SK-N-MC (cell line): ENCODE results near the gene COL13A1.

Experiments
- DNase-seq: peaks from one replicate; pipeline ENCODE4 v3.0.0-alpha.2; 2011; ENCODE audit warnings: low read depth, low spot score
- H3K27ac ChIP-seq: fragments of 200-600 bp; sonication (generic); 2 replicates; pipeline ENCODE4 v1.5.1; 2016; ENCODE audit warnings: mixed run types
- H3K36me3 ChIP-seq: fragments of 200-600 bp; sonication (generic); 2 replicates; pipeline ENCODE4 v1.6.1; 2017; ENCODE audit warnings: antibody characterized with exemption, low read length, mixed read lengths; ENCODE audit not compliant: insufficient read depth
- H3K4me3 ChIP-seq: fragments of 200-600 bp; sonication (generic); 2 replicates; pipeline ENCODE4 v1.5.1; 2016
- H3K9ac ChIP-seq: fragments of 200-600 bp; sonication (generic); 2 replicates; pipeline ENCODE4 v1.8.0; 2017; ENCODE audit warnings: mixed run types, mixed read lengths; ENCODE audit not compliant: insufficient read length
- H3K9me3 ChIP-seq: fragments of 200-600 bp; sonication (generic); 2 replicates; pipeline ENCODE4 v1.6.1; 2017; ENCODE audit warnings: low read depth, mild to moderate bottlenecking, antibody characterized with exemption, low read length, moderate library complexity, mixed read lengths
- EZH2 ChIP-seq: fragments of 200-600 bp; sonication (generic); IDR thresholded peaks from one replicate; pipeline ENCODE4 v1.6.1; 2017; ENCODE audit warnings: antibody characterized with exemption
- FOXP2 ChIP-seq: optimal IDR thresholded peaks from 2 replicates; pipeline ENCODE3; 2011; ENCODE audit warnings: mild to moderate bottlenecking, moderate library complexity; ENCODE audit not compliant: insufficient read depth; ENCODE audit errors: extremely low read length, control extremely low read depth
- POLR2AphosphoS5 ChIP-seq: IDR thresholded peaks from 2 replicates; pipeline ENCODE4 v1.6.1; 2012; ENCODE audit warnings: mild to moderate bottlenecking, low read depth, low read length, borderline replicate concordance

Gene COL13A1

GRCh38 chr10:69980672-69981071, 179.0 kb downstream of the COL13A1 start:
- Histone ChIP-seq H3K27ac (no peak overlapping the region), H3K9me3 (no peaks in the 10 kb centered on the region), H3K36me3 (no peaks in the 10 kb centered on the region), H3K9ac (no peak overlapping the region), H3K4me3 (no peak overlapping the region)
- DNase-seq = no peak
- TF ChIP-seq FOXP2 (no peak), POLR2AphosphoS5 (no peak), EZH2 (no peak)

DNA sequence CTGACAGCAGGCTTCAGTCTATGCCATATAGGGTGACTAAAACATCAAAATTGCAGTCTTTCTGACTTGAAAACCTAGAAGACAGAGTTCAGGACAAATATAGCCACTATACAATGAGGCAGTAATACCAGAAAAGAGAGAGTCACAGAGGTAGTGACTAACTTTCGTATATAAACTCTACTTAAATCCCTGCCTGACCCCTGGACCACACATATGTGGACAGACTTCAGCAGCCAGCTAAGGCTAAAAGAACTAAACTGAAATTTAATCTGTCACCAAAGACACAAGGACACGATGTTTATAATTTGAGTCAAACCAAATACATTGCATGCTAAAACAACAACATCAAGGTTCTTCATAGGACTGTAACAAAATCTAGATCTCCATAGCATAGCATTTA, 186.4 kb downstream of the COL13A1 start:
- TF ChIP-seq FOXP2 (no peak), EZH2 (no peak), POLR2AphosphoS5 (no peak)

GRCh38 chr10:69991151-69991550, 189.4 kb downstream of the COL13A1 start:
- no peaks in the 10 kb centered on the region for H3K9me3 ChIP-seq
- TF ChIP-seq EZH2 (no peak), POLR2AphosphoS5 (no peak), FOXP2 (no peak)
- no peak overlapping the region for H3K4me3 ChIP-seq
- no peak overlapping the region for H3K27ac ChIP-seq
- no peaks in the 10 kb centered on the region for H3K36me3 ChIP-seq
- no peak overlapping the region for H3K9ac ChIP-seq
- DNase-seq = no peak

More for the DNA sequence above, 186.4 kb downstream of the COL13A1 start:
- Histone ChIP-seq H3K4me3 (no peak overlapping the region), H3K36me3 (no peaks in the 10 kb centered on the region), H3K9ac (no peak overlapping the region), H3K9me3 (no peaks in the 10 kb centered on the region), H3K27ac (no peak overlapping the region)
- no peak for DNase-seq

DNA sequence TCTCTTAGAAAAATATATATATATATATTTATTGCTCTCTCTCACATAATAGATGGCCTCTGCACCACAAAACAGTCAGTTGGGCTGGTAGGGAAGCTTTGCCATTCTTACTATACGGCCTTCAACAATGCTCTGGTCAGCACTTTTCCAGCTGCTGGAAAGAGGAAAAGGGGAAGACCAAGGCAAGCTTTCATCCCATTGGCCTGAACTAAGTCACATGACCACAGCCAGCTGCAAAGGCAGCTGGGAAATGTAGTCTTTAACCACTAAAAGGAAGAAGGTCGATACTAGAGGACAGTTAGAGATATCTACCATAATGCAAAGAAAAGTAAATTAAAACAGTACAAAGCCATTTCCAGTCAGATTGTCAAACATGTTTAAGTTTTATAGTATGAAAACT, 192.6 kb downstream of the COL13A1 start:
- Histone ChIP-seq H3K9ac (no peak overlapping the region), H3K4me3 (no peak overlapping the region), H3K27ac (no peak overlapping the region), H3K9me3 (no peaks in the 10 kb centered on the region), H3K36me3 (no peaks in the 10 kb centered on the region)
- TF ChIP-seq POLR2AphosphoS5 = no peak
- TF ChIP-seq FOXP2 = no peak
- TF ChIP-seq EZH2 = no peak
- no peak for DNase-seq

- H3K4me3 ChIP-seq = no peak overlapping the region
- H3K9ac ChIP-seq = no peak overlapping the region
- H3K27ac ChIP-seq = no peak overlapping the region
- H3K36me3 ChIP-seq = no peaks in the 10 kb centered on the region
- no peaks in the 10 kb centered on the region for H3K9me3 ChIP-seq
- TF ChIP-seq POLR2AphosphoS5 (no peak), EZH2 (no peak), FOXP2 (no peak)
- no peak for DNase-seq
Observed at GRCh38 chr10:69996611-69997010, 194.9 kb downstream of the COL13A1 start.

DNA sequence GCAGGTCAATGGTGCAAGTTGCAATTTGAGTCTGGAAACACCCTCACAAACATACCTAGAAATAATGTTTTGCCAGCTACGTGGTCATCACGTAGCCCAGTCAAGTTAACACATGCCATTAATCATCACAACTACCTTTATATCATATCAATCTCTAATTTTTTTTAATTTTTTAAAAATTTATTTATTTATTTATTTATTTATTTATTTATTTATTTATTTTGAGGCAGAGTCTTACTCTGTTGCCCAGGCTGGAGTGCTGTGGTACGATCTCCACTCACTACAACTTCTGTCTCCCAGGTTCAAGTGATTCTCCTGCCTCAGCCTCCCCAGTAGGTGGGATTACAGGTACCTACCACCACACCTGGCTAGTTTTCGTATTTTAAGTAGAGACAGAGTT, 198.6 kb downstream of the COL13A1 start:
- H3K4me3 ChIP-seq = no peak overlapping the region
- DNase-seq = no peak
- H3K9ac ChIP-seq = no peak overlapping the region
- H3K36me3 ChIP-seq = no peaks in the 10 kb centered on the region
- H3K27ac ChIP-seq = no peak overlapping the region
- TF ChIP-seq EZH2 = no peak
- TF ChIP-seq POLR2AphosphoS5 = no peak
- no peak for TF ChIP-seq FOXP2
- H3K9me3 ChIP-seq = no peaks in the 10 kb centered on the region

- Histone ChIP-seq H3K9me3 (no peaks in the 10 kb centered on the region), H3K27ac (no peak overlapping the region), H3K9ac (no peak overlapping the region), H3K36me3 (no peaks in the 10 kb centered on the region), H3K4me3 (no peak overlapping the region)
- DNase-seq = no peak
- TF ChIP-seq FOXP2 (no peak), POLR2AphosphoS5 (no peak), EZH2 (no peak)
Observed at GRCh38 chr10:70007116-70007820, 205.6 kb downstream of the COL13A1 start.
